ENCODE data around the gene SAFB2. TPM values are rescaled to one million over a fixed set of nuclear protein-coding genes. Genes with fewer than 3 reads are reported as not detected.

SAFB2 gene
- total RNA-seq, 1 donor from 2014 or later = 70.9 TPM

DNA sequence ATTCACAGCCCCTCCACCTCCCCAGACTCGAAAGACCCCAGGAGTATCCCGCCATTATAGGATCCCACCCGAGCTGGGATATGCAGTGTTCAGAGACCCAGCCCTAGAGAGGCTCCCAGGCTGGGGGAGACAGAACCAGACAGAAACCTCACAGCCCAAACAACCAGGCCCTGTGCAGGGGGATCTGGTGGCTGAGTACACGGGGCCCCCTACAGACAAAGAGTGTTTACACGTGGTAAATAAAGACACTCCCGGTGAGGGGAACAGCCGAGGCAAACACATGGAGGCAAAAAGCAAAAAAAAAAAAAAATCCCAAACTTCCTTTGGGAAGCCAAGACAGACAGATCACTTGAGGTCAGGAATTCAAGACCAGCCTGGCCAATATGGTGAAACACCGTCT, 79.9 kb downstream of the SAFB2 start:
- Mint-ChIP-seq H3K9me3 (ENCODE audit: unreplicated experiment) (peaks cover 1% of the 10 kb centered on the region), H3K27me3 (ENCODE audit: unreplicated experiment) (peaks cover 1% of the 10 kb centered on the region), H3K4me1 (ENCODE audit: low read depth, unreplicated experiment) (peaks cover 5% of the 10 kb centered on the region), H3K4me3 (ENCODE audit: unreplicated experiment) (no peak overlapping the region), H3K27ac (ENCODE audit: unreplicated experiment) (no peak overlapping the region), H3K36me3 (ENCODE audit: unreplicated experiment) (no peaks in the 10 kb centered on the region)
- DNase-seq = no peak
- no peak for TF ChIP-seq CTCF (IDR thresholded peaks at IDR 0.05; ENCODE audit: partially characterized antibody, unreplicated experiment)

GRCh38 chr19:5541456-5541855, 81.1 kb downstream of the SAFB2 start:
- no peak overlapping the region for H3K27ac Mint-ChIP-seq (ENCODE audit: unreplicated experiment)
- peaks cover 5% of the 10 kb centered on the region for H3K4me1 Mint-ChIP-seq (ENCODE audit: low read depth, unreplicated experiment)
- H3K27me3 Mint-ChIP-seq (ENCODE audit: unreplicated experiment) = peaks cover 1% of the 10 kb centered on the region
- TF ChIP-seq CTCF (IDR thresholded peaks at IDR 0.05; ENCODE audit: partially characterized antibody, unreplicated experiment) = no peak
- no peaks in the 10 kb centered on the region for H3K36me3 Mint-ChIP-seq (ENCODE audit: unreplicated experiment)
- DNase-seq = no peak
- peaks cover 1% of the 10 kb centered on the region for H3K9me3 Mint-ChIP-seq (ENCODE audit: unreplicated experiment)
- H3K4me3 Mint-ChIP-seq (ENCODE audit: unreplicated experiment) = no peak overlapping the region

DNA sequence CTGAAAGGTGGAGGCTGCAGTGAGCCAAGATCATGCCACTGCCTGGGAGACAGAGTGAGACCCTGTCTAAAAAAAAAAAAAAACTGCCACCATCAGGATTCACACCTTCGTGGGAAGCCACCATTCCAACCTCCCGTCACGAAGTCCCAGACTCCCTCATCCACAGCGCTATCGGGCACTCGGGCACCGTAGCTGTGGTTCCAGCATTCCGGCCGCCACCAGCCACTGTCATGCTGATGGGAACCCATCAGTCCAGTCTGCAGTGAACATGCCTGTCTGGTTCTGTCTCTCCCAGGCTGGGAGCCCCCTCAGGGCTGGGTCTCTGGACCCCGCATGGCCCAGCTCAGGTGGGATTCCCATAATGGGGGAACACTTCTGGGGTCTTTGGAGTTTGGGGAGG, 82.4 kb downstream of the SAFB2 start:
- Mint-ChIP-seq H3K36me3 (ENCODE audit: unreplicated experiment) (peaks cover under 1% of the 10 kb centered on the region), H3K9me3 (ENCODE audit: unreplicated experiment) (peaks cover 1% of the 10 kb centered on the region), H3K27me3 (ENCODE audit: unreplicated experiment) (peaks cover 4% of the 10 kb centered on the region), H3K4me1 (ENCODE audit: low read depth, unreplicated experiment) (peaks cover 8% of the 10 kb centered on the region), H3K4me3 (ENCODE audit: unreplicated experiment) (no peak overlapping the region), H3K27ac (ENCODE audit: unreplicated experiment) (no peak overlapping the region)
- DNase-seq = no peak
- TF ChIP-seq CTCF (IDR thresholded peaks at IDR 0.05; ENCODE audit: partially characterized antibody, unreplicated experiment) = no peak

- H3K27ac Mint-ChIP-seq (ENCODE audit: unreplicated experiment) = no peak overlapping the region
- peaks cover 8% of the 10 kb centered on the region for H3K4me1 Mint-ChIP-seq (ENCODE audit: low read depth, unreplicated experiment)
- peaks cover 7% of the 10 kb centered on the region for H3K27me3 Mint-ChIP-seq (ENCODE audit: unreplicated experiment)
- no peak overlapping the region for H3K4me3 Mint-ChIP-seq (ENCODE audit: unreplicated experiment)
- DNase-seq = no peak
- peaks cover 3% of the 10 kb centered on the region for H3K9me3 Mint-ChIP-seq (ENCODE audit: unreplicated experiment)
- H3K36me3 Mint-ChIP-seq (ENCODE audit: unreplicated experiment) = peaks cover 11% of the 10 kb centered on the region
- no peak for TF ChIP-seq CTCF (IDR thresholded peaks at IDR 0.05; ENCODE audit: partially characterized antibody, unreplicated experiment)
Measured at GRCh38 chr19:5537870-5538269, 84.7 kb downstream of the SAFB2 start.

Other genes with a start within 250 kb of the SAFB2 start
- gene ZNRF4, start 167.4 kb downstream of the SAFB2 start, total RNA-seq (ENCODE audit: unreplicated experiment) = not detected
- 1.0 TPM for gene TINCR, start 54.8 kb downstream of the SAFB2 start, total RNA-seq (ENCODE audit: unreplicated experiment)
- 133 TPM for gene SAFB, start 307 bp upstream of the SAFB2 start, total RNA-seq (ENCODE audit: unreplicated experiment)
- 22.8 TPM for gene MICOS13, start 57.7 kb upstream of the SAFB2 start, total RNA-seq (ENCODE audit: unreplicated experiment)
- gene HSD11B1L, start 58.3 kb upstream of the SAFB2 start, total RNA-seq (ENCODE audit: unreplicated experiment) = 64.4 TPM
- gene RPL36, start 67.5 kb upstream of the SAFB2 start, total RNA-seq (ENCODE audit: unreplicated experiment) = 514 TPM
- gene LONP1, start 97.4 kb upstream of the SAFB2 start, total RNA-seq (ENCODE audit: unreplicated experiment) = 98.5 TPM
- gene CATSPERD, start 97.9 kb upstream of the SAFB2 start, total RNA-seq (ENCODE audit: unreplicated experiment) = not detected
- gene PRR22, start 162.0 kb upstream of the SAFB2 start, total RNA-seq (ENCODE audit: unreplicated experiment) = 3.1 TPM
- 22.4 TPM for gene DUS3L, start 168.4 kb upstream of the SAFB2 start, total RNA-seq (ENCODE audit: unreplicated experiment)
- 1.2 TPM for gene NRTN, start 182.3 kb upstream of the SAFB2 start, total RNA-seq (ENCODE audit: unreplicated experiment)
- gene FUT6, start 216.9 kb upstream of the SAFB2 start, total RNA-seq (ENCODE audit: unreplicated experiment) = not detected
- gene FUT3, start 228.7 kb upstream of the SAFB2 start, total RNA-seq (ENCODE audit: unreplicated experiment) = not detected
- 0.27 TPM for gene FUT5, start 247.8 kb upstream of the SAFB2 start, total RNA-seq (ENCODE audit: unreplicated experiment)

Measured in glutamatergic neuron (in vitro differentiated cells).